Panc1 (cell line): Measurements from ENCODE around the gene SND1.

Experiments used
- CTCF ChIP-seq: fragments of 450-650 bp; IDR thresholded peaks from 2 replicates; pipeline ENCODE4 v1.5.1; 2017; ENCODE audit warnings: mild to moderate bottlenecking
- POLR2AphosphoS5 ChIP-seq: IDR thresholded peaks from 2 replicates; pipeline ENCODE4 v1.6.1; 2012; ENCODE audit warnings: mild to moderate bottlenecking, low read depth, low read length, moderate library complexity
- REST ChIP-seq, 2 experiments: IDR thresholded peaks; 2 replicates each; pipeline ENCODE4 v1.6.1; 2011 to 2012; ENCODE audit warnings: low read depth in 2 of 2, control low read depth in 1 of 2, low read length in 1 of 2, mild to moderate bottlenecking in 1 of 2, moderate library complexity in 1 of 2; ENCODE audit not compliant: insufficient read depth in 1 of 2
- SIN3A ChIP-seq: IDR thresholded peaks from 2 replicates; pipeline ENCODE4 v1.6.1; 2012; ENCODE audit warnings: low read depth, mild to moderate bottlenecking, low read length, moderate library complexity, borderline replicate concordance; ENCODE audit not compliant: insufficient read depth
- TCF7L2 ChIP-seq: IDR thresholded peaks from 2 replicates; pipeline ENCODE4 v1.6.1; 2011; ENCODE audit warnings: mild to moderate bottlenecking, low read depth, low read length, inconsistent platforms

GRCh38 chr7:127885222-127885772 lies 233.3 kb downstream of the SND1 start:
- TF ChIP-seq POLR2AphosphoS5 (no peak), CTCF (no peak), SIN3A (no peak), REST (IDR thresholded peaks at IDR 0.05; ENCODE audit: insufficient read depth in 1 of 2, low read depth in 2 of 2, low read length in 1 of 2) (no peak), TCF7L2 (no peak)
